Effector CD4-positive, alpha-beta T cell (primary cell): ENCODE measurements around the gene CELA3B.
"Not testable (repeated sequence)": the region's sequence is repeated elsewhere in the genome, so short reads cannot be mapped to it uniquely, and the experiment has no call there.

ENCODE experiments used
- DNase-seq: peaks from one replicate; pipeline ENCODE4 v3.0.0-alpha.2; 2020

The CELA3B gene

DNA sequence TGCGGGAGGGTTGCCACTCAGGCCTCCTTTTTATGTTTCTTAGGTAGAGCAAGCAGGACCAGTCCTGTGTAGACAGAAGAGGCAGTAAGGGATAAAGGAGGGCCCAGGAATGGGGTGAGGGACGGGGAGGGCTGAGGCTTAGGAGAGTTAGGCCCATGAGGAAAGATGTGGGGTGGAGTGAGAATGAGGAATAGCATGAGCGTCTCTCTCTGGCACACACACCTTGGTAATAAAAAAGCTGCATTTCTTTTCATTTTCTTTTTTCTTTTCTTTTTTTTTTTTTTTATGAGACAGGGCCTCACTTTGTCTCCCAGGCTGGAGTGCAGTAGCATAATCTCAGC is 32.1 kb upstream of the CELA3B start:
- DNase-seq: no peak

DNA sequence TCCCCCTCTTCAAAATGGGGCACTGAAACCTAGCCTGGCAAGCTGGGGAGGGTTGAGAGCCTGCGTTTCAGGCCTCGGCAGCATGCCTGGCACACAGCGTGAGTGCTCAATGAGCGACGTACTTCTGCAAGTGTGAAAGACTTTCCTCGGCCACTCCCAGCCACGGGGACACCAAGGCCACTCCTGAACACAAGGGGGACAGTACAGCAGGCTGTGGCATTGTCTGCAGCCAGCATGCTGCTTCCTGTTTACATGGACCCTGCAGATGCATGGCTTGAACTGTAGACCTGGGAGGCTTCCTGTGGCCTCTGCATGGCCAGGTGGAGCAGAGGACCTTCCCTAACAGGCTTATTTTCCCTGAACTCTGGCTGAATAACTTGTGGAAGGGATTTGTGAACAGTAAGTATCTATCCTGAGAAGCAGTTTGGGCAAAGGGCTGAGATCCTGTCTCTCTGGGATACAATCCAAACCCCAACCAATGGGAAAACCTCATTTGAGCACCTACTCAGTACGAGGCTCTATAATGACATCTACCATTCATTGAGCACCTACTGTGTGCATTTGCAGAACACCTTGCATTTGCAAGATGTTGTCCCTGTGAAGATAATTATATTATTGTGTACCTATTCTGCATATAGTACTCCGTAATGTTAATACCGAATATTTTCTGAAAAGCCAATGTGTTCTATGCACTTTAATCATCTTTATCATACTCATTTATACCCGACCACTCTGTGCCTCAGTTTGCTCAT is 29.8 kb upstream of the CELA3B start:
- DNase-seq: no peak

DNA sequence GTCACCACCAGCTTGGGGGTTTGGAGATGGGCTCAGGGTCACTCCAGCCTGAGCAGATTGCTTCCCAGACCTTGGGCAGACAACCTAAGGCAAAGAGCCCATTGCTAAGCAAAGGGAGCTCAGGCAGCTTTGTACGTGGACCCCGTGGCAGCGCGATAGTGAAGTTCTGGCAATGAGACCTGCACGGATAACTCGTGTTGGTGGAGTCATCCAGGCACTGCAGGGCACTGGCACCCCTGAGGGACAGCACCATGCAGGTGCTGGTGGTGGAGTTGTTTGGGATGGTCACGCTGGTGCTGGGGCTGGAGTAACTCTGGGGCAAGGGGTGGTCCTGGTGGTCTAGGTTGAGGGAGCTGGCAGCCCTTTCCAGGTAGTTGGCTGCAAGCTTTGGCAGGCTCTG is 26.1 kb upstream of the CELA3B start:
- DNase-seq: no peak

DNA sequence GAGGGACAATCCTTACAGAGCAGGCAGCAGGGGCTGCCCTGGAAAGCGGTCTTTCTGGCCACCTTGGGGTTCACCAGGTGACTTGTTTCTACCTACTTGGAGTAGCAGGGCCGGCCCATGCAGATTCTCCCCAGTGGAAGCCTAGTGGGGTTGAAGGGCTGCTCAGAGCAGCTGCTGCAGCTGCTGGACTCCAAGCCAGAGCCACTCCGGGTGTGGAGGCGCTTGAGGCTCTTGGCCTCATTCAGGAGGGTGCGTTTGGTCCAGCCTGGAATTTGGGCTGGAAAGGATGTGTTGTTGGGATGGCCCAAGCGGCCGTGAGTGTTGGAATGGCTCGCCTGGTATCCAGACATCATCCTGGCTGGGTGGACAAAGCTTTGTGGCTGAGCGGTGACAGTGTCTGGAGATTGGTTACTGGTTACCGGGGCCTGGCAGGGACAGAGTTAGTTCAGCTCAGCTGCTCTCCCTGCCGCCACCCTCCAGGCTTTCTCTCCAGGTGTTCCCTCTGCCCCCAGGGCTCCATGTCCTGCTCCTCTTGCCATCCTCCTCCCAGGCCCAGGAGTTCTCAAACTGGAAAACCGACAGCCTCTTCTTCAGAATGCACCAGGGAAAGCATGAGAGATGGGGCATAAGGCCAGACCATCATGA is 25.5 kb upstream of the CELA3B start:
- no peak for DNase-seq

DNA sequence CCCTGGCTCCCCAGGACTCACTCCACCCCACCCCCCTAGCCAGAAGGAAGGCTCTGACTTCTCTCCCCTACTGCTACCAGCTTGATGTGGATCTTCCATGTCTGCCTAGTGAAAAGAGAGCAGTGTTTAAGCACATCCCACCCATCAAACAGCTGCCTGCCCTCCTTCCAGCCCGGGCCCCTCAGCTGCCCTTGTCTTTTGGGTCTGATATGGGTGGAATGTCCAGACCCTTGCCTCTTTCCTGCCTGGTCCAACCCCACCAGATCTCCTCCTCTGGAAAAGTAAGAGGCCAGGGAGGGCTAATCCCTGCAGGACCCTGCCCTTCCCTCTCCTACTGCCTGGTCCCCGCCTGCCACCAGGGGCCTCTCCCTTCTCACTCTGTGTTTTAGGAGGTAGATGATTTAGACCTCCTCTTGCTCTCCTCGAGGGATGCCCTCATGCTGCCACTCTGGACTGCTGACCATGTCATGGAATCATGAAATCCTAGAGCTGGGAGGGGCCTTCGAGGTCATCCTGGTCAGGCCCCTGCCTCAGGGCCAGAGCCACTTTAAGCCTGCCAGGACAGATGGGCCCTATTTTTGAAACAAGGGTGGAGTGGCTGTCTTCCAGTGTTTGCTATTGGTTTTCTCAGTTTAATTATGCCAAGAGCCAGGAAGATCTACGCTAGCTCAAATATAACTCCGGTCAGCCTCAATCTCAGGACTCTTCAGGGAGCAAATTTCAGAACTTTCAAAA is 23.9 kb upstream of the CELA3B start:
- no peak for DNase-seq

DNA sequence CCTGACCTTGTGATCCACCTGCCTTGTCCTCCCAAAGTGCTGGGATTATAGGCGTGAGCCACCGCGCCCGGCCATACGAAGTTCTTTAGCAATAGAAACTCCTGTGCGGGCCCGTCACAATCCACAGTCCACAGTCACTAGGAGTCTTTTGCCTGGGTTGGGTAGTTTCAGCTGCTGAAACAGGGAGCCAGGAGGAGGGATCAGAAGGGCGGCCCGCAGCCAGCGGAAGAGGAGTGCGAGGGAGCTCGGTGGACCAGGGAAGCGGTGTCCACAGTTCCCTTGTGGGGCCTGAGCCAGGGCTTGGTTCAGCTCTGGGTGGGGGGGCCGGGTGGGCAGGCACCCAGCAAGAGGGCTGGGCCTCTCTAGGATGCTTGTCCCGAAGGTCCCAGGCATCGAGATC is 21.8 kb upstream of the CELA3B start:
- DNase-seq: no peak

DNA sequence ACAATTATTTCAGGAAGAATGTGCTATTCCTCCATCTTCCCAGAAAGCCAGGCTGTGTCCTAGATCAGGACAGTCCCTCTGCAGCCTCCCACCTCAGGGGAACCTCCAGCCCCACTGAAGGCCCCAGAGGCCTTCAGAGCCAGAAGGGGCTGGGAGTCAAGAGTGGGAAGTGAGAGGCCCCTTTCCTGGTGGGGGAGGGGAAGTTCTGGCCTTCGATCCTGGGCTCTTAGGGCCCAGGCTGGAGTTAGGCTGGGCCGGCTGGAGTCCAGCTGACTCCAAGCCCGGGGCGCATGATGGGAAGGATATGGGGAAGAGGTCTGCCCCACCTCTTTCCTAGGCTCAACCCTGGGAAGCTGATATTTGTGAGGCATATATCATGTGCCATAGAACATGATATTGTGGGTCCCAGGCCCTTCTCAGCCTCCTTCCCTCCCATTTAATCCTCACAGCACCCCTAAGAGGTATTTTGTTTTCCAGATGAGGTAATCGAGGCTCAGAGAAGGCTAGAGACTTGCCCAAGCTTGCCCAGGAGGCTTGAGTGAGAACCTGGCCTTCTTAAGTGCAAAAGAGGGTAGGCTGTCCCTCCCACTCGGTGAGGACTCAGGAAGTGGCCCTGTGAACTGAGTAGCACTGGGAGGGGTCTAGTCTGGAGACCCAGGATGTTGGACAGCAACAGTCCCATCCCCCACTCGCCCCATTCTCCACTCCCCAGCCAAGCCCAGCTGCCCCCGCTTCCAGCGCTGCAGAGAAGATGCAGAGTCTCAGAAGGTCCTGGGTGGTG is 21.1 kb upstream of the CELA3B start:
- no peak for DNase-seq

DNA sequence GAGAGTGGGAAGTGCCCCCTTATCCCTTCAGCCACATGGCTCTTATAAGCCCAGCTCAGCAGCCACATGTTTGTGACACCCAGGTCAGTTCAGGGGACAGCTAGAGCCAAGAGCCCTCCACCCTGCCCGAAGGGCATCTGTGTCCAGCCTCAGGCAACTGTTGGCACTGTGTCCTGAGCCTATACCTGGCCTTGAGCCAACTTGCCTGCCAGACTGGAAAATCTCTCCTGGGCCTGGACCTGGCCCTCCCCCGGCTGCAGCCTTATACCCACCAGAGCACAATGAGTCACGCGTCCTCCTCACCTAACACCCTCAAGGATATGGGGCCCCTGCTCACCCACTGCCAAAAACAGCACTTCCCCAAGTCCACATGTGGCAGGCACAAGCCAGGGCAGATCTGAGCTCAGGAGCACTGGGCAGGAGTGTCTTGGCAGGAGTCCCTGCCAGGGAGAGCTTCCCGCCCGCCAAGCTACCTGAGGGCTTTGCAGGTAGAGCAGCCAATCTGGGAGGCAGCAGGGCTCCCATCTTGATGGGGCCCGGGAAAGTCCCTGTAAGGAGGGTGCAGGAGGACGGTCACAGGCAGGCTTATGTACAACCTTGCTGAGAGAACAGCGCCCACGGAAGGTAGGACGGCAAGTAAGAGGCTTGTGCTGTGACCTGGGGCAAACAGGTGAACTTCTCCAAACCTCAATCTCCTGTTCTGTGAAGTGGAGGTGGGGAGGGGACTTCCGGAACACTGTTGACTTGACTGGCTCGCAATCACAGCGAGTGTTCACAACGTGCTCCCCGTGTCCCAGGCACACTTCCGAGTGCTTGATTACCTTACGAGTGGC is 19.9 kb upstream of the CELA3B start:
- DNase-seq: peak; percentile 48

DNA sequence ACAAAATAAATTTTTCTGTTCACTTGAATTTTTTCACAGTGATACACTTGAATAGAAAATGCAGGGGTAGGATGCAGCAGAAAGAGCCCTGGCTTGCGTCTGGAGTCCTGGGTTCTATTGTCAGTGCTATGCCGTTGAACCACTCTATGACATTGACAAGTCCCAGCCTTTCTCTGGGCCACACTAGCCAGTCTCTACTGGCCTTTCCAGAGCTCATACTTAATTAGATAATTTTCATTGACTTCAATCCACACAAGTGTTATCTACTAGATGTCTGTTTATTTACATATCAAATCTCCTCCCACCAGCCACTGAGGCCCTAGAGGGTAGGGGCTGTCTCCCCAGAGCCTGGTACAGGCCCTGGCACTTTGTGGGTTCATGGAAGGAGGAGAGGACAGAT is 15.5 kb upstream of the CELA3B start:
- no peak for DNase-seq

DNA sequence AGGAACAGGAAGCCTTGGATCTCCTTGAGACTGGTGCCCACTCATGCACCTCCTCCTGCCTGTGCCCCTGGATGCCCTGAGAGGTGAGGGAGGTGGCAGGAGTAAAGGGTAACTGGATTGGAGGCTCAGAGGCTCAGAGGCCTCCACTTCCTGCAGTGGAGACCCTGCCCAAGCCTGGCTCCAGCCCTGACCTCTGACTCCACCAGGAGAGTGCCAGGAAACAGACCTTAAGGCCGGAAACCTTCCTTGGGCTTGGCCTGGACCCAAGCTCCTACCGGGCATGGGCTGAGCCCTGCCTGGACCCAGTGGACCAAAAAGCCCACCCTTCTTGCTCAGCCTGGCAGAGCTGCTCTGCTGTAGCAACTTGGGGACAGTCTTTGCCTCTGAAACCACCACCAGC is 15.0 kb upstream of the CELA3B start:
- no peak for DNase-seq

DNA sequence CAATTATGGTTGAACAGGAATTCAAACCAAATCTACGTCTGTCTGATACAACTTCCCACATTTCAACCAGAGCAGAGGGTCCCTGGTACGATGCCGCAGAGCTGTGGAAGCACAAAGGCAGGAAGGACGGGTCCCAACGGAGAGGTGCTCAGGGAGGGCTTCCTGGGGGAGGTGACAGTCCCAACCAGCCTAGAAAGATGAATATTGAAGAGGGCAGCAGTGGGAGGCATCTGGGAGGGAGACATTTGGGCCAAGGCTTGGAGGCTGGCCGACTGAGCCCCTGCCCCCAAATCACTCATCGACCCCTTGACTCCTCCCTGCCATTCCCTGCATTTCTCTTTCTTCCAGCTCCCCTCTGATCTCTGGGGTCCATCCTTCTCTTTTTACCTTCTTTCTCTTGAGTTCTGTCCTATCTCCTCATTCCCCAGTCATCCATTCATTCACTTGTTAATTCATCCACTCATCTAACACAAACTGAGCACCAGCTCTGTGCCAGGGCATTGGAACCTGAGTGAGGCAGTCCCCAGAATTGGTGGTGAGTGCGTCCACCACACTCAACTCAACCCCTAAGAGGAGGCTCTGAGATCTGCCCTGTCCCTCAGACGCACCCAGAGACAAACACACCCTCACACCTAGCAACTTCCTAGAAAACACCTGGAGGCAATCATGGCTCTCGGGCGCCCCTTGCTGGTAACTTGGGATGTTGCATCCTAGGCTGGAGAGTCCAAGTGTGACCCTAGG is 13.2 kb upstream of the CELA3B start:
- DNase-seq: peak; percentile 76

DNA sequence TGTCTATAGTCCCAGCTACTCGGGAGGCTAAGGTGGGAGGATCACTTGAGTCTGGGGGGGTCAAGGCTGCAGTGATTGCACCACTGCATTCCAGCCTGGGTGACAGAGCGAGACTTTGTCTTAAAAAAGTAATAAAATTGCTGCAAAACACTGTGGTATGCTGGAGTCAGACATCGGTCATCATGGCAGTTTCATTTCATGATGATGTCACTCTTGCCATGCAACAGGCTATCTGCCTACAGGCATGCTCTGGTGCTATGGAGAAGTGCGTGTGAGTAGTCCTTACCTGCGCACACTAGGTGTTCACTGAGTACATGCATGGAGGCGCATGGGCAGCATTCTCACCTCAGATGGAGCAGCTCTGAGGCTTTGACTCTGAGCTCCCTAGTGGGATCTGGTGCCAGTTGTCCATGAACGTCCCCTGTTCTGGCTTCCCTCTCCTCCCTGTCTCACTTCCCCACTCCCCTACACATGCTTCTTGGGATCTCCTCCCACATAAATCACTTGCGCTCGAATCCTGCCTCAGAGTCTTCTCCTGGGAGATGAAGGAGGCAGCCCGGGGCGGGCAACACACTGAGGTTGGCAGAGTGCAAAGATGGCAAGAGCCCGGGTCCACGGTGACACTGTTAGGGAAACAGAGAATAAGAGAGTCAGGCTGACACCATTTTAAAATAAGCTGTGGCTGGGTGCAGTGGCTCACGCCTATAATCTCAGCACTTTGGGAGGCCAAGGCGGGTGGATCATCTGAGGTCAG is 10.4 kb upstream of the CELA3B start:
- no peak for DNase-seq

DNA sequence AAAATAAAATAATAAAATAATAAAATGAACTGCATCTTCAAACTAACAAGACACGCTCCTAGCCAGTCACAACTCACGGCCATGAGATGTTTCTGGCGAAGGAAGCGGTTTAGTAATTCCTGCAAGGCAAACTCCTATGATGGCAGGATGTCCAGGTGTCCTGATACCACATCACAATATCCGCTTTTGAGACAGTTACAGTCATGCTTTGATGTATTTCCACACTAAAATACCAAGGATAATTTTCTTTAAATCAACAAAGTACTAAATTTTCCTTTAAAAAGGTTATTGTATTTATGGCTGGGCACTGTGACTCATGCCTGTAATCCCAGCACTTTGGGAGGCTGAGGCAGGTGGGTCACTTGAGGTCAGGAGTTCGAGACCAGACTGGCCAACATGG is 9.6 kb upstream of the CELA3B start:
- not testable (repeated sequence) for DNase-seq

DNA sequence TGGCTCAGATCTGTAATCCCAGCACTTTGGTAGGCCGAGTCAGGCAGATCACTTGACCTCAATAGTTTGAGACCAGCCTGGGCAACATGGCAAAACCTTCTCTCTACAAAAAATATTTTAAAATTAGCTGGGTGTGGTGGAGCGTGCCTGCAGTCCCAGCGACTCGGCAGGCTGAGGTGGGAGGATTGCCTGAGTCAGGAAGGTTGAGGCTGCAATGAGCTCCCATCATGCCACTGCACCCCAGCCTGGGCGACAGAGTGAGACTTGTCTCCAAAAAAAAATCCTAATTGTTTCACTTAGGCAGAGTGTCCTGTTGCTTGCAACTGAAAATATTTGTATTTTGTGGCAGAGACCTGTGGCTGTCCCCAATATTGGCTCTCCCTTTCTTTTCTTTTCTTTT is 7.8 kb upstream of the CELA3B start:
- not testable (repeated sequence) for DNase-seq

DNA sequence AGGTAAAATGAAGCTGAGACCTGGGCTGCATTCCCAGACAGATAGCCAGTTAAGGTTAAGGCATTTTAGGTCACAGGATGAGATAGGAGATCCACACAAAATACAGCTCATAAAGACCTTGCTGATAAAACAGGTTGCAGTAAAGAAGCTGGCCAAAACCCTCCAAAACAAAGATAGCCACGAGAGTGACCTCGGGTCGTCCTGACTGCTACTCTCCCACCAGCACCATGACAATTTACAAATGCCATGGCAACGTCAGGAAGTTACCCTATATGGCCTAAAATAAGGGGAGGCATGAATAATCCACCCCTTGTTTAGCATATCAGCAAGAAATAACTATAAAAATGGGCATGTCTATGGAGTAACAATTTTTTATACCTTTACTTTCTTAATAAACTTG is 6.3 kb upstream of the CELA3B start:
- not testable (repeated sequence) for DNase-seq

DNA sequence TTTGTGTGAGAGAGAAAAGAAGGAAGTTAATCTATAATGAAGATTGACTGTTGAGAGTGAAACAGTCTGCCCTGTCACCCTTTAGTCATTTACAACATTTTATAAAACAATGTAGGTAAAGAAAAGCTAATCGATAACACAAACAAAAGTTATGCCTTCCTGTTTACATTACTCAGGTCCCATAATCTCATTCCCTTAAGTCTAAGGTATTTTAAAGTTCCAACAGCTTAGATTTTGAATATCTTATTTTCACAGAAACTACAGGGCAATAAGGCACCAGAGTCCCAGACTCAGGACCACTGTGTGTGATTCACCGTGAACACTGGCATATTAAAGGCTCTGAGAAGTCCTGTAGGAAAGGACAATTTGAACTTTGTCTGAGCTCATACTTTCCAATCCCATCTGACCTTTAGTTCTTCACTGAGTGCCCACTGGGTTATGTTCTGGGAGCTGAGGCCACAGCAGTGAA is 3.8 kb upstream of the CELA3B start:
- DNase-seq: not testable (repeated sequence)

DNA sequence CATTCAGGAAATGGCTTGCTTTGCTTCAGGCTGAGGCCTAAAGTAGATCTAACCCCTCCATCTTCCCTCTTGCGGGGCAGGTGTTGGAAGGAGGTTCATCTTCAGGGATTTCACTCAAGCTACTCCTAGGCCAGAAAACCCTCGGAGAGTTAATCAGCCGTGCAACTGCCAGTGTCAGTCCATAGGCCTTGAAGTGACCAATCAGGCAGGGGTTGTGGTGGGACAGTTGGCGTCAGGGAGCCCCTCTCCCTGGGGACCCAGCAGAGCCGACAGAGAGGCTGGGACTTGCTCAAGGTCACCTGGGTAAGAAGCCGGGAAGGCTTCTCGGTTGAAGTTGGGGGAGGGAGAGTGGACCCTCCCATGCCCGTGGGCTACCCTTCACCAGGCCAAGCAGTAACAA is 2.9 kb upstream of the CELA3B start:
- DNase-seq: not testable (repeated sequence)

DNA sequence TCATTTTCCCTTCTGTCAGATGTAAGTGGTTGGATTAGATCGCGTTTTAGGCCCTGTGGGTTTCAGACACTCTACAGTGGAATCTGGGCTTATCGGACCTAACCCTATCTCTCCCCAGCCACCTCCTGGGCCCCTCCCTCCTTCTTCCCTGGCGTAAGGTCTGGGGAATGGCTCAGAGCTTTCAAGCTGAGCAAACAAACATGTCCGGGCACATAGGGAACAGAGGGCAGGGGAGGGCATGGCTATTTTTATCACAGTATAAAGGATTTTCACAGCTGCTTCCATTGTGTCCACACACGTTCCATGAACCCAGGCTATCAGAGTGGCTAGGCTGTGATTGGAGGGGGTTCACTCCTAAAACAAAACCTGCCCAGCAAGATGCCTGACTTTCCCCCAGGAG is 2.1 kb upstream of the CELA3B start:
- DNase-seq: not testable (repeated sequence)

DNA sequence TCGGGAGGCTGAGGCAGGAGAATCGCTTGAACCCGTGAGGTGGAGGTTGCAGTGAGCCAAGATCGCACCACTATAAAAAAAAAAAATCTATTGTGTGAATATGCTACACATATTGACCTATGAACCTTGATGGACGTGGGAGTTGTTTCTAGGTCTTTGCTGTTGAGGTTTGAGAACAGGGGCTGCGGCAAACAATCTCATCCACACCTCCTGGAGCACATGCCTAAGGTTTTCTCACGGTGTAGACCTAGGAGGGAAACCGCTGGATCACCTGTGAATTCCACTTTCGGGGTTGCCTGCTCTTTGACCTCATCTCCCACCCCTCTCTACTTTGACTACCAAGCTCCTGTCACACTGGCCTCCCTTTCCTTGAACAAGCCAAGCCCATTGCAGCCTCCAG is 1.5 kb upstream of the CELA3B start:
- not testable (repeated sequence) for DNase-seq

DNA sequence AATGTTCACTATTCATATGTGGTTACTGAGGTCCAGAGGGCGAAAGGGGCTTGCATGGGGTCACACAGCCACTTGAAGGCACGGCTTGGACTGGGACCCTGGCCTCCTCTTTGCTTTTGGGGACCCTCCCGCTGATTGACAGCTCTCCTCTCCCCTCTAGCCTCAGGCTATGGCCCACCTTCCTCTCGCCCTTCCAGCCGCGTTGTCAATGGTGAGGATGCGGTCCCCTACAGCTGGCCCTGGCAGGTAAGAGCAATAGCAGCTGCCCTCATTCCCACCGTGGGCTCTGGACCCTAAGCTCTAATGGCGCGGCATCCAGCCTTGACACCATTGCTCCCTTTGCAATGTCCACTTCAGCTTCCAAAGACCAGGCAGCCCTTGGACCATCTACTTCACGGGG is 1.4 kb downstream of the CELA3B start:
- not testable (repeated sequence) for DNase-seq
